ENCODE data around the gene ZNF786. TPM values are rescaled to one million over a fixed set of nuclear protein-coding genes. Genes with fewer than 3 reads are reported as not detected.

The ZNF786 gene
- total and polyA plus RNA-seq, 10 of the 15 experiments (the other 5 are each of a cell fraction or from before 2014, with no cell fraction given): 0.47 to 7.0 (median 4.2) TPM

DNA sequence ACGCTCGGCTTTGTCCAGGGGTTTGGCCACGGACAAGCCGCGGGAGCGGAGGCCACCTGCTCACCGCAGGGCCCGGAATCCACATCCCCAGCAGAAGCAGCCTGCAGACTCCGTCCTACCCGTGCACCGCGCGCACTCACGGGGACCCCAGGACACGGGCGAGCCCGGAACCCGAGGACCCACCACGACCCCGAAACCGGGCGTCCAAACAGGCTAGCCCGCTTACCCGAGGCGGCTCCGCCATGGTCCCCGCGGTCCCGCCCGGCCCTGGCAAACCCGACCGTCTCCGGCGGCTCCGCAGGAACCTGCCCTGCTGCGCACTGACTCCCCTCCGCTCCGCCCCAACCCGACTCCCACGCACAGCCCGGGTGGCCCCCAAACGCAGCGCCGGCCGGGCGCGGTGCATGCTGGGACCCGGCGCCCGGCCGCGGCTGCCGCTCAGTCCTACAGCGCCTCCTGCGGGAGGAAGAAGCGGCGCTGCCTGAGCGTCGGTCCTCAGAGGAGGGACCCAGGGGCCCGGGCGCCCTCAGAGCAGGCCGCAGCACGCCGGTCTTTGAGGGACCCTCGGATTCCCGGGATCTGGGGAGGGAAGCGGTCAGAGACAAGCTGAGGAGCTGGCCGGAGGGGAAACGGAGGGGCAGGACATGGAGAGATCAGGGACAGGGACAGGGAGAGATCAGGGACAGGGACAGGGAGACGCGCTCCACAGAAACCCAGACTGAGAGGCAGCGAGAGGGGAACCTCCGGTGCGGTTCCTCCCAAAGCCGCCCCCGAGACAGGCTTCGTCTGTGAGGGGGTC, at the start of gene ZNF786 (continued):
- TF ChIP-seq BMI1 (IDR thresholded peaks at IDR 0.05; ENCODE audit: borderline replicate concordance) (no peak), BACH1 (IDR thresholded peaks at IDR 0.05; ENCODE audit: borderline replicate concordance) (peak; percentile 87), MXI1 (IDR thresholded peaks at IDR 0.05; ENCODE audit: low read depth, low read length) (no peak; the same call in 1 of the 2 replicates), KAT2A (conservative IDR thresholded peaks at IDR 0.05; ENCODE audit: control insufficient read depth, low read depth, low read length) (no peak), SIX5 (IDR thresholded peaks at IDR 0.05; ENCODE audit: low read depth, low read length, severe bottlenecking) (no peak), NR2F1 (conservative IDR thresholded peaks at IDR 0.05) (peak; percentile 54), SUZ12 (IDR thresholded peaks at IDR 0.05; ENCODE audit: unreplicated experiment) (no peak), ZNF274 (IDR thresholded peaks at IDR 0.05; ENCODE audit: insufficient read depth, insufficient read length) (no peak), NR2C1 (IDR thresholded peaks at IDR 0.05) (peak; percentile 37; the same call in 1 of the 2 replicates), GABPA (IDR thresholded peaks at IDR 0.05; ENCODE audit: low read depth) (no peak), CHD4 (IDR thresholded peaks at IDR 0.05) (no peak), RFX5 (IDR thresholded peaks at IDR 0.05; ENCODE audit: low read depth, low read length) (no peak), IKZF2 (IDR thresholded peaks at IDR 0.05) (peak; percentile 25 to 55; a peak in 1 of 4 replicates), JUNB (IDR thresholded peaks at IDR 0.05) (no peak), KDM1A (IDR thresholded peaks at IDR 0.05; ENCODE audit: borderline replicate concordance) (no peak)
- TF ChIP-seq, protein P1, sequence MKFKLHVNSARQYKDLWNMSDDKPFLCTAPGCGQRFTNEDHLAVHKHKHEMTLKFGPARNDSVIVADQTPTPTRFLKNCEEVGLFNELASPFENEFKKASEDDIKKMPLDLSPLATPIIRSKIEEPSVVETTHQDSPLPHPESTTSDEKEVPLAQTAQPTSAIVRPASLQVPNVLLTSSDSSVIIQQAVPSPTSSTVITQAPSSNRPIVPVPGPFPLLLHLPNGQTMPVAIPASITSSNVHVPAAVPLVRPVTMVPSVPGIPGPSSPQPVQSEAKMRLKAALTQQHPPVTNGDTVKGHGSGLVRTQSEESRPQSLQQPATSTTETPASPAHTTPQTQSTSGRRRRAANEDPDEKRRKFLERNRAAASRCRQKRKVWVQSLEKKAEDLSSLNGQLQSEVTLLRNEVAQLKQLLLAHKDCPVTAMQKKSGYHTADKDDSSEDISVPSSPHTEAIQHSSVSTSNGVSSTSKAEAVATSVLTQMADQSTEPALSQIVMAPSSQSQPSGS (IDR thresholded peaks at IDR 0.05; ENCODE audit: low read length): no peak
- TF ChIP-seq, protein P2, sequence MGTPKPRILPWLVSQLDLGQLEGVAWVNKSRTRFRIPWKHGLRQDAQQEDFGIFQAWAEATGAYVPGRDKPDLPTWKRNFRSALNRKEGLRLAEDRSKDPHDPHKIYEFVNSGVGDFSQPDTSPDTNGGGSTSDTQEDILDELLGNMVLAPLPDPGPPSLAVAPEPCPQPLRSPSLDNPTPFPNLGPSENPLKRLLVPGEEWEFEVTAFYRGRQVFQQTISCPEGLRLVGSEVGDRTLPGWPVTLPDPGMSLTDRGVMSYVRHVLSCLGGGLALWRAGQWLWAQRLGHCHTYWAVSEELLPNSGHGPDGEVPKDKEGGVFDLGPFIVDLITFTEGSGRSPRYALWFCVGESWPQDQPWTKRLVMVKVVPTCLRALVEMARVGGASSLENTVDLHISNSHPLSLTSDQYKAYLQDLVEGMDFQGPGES (IDR thresholded peaks at IDR 0.05): no peak
- TF ChIP-seq, protein P3, sequence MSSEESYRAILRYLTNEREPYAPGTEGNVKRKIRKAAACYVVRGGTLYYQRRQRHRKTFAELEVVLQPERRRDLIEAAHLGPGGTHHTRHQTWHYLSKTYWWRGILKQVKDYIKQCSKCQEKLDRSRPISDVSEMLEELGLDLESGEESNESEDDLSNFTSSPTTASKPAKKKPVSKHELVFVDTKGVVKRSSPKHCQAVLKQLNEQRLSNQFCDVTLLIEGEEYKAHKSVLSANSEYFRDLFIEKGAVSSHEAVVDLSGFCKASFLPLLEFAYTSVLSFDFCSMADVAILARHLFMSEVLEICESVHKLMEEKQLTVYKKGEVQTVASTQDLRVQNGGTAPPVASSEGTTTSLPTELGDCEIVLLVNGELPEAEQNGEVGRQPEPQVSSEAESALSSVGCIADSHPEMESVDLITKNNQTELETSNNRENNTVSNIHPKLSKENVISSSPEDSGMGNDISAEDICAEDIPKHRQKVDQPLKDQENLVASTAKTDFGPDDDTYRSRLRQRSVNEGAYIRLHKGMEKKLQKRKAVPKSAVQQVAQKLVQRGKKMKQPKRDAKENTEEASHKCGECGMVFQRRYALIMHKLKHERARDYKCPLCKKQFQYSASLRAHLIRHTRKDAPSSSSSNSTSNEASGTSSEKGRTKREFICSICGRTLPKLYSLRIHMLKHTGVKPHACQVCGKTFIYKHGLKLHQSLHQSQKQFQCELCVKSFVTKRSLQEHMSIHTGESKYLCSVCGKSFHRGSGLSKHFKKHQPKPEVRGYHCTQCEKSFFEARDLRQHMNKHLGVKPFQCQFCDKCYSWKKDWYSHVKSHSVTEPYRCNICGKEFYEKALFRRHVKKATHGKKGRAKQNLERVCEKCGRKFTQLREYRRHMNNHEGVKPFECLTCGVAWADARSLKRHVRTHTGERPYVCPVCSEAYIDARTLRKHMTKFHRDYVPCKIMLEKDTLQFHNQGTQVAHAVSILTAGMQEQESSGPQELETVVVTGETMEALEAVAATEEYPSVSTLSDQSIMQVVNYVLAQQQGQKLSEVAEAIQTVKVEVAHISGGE (CRISPR knock-in tag; IDR thresholded peaks at IDR 0.05): no peak
- TF ChIP-seq, protein P4, sequence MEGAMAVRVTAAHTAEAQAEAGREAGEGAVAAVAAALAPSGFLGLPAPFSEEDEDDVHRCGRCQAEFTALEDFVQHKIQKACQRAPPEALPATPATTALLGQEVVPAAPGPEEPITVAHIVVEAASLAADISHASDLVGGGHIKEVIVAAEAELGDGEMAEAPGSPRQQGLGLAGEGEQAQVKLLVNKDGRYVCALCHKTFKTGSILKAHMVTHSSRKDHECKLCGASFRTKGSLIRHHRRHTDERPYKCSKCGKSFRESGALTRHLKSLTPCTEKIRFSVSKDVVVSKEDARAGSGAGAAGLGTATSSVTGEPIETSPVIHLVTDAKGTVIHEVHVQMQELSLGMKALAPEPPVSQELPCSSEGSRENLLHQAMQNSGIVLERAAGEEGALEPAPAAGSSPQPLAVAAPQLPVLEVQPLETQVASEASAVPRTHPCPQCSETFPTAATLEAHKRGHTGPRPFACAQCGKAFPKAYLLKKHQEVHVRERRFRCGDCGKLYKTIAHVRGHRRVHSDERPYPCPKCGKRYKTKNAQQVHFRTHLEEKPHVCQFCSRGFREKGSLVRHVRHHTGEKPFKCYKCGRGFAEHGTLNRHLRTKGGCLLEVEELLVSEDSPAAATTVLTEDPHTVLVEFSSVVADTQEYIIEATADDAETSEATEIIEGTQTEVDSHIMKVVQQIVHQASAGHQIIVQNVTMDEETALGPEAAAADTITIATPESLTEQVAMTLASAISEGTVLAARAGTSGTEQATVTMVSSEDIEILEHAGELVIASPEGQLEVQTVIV (IDR thresholded peaks at IDR 0.05; ENCODE audit: borderline replicate concordance, partially characterized antibody): no peak
- TF ChIP-seq, protein P5, sequence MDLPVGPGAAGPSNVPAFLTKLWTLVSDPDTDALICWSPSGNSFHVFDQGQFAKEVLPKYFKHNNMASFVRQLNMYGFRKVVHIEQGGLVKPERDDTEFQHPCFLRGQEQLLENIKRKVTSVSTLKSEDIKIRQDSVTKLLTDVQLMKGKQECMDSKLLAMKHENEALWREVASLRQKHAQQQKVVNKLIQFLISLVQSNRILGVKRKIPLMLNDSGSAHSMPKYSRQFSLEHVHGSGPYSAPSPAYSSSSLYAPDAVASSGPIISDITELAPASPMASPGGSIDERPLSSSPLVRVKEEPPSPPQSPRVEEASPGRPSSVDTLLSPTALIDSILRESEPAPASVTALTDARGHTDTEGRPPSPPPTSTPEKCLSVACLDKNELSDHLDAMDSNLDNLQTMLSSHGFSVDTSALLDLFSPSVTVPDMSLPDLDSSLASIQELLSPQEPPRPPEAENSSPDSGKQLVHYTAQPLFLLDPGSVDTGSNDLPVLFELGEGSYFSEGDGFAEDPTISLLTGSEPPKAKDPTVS (IDR thresholded peaks at IDR 0.05; ENCODE audit: low read depth, low read length): 0 out of 2 replicates have a peak, but pooled peaks have one; percentile 6
